NCI-H524 treated with DMSO at 0.1 percent for 48 hours (cell line): ENCODE data around the gene CYP2A7.
"Not testable (repeated sequence)": the region's sequence is repeated elsewhere in the genome, so short reads cannot be mapped to it uniquely, and the experiment has no call there.

Experiments
- DNase-seq: peaks from one replicate; lab custom pipeline; 2025; lab: John Stamatoyannopoulos, UW

The CYP2A7 gene

GRCh38 chr19:40882062-40882461, at the start of gene CYP2A7:
CYP2A7 (minus strand) TSS chr19:40882231; CDS start chr19:40882210, 21 bp downstream.
- DNase-seq = not testable (repeated sequence)

- not testable (repeated sequence) for DNase-seq
Measured at GRCh38 chr19:40930799-40931198, 48.8 kb upstream of the CYP2A7 start.

GRCh38 chr19:40929942-40930341, 47.9 kb upstream of the CYP2A7 start:
- DNase-seq = not testable (repeated sequence)

GRCh38 chr19:40928850-40929249, 46.8 kb upstream of the CYP2A7 start:
- DNase-seq = no peak

- no peak for DNase-seq
Measured at GRCh38 chr19:40927567-40927966, 45.5 kb upstream of the CYP2A7 start.

GRCh38 chr19:40926276-40926675, 44.2 kb upstream of the CYP2A7 start:
- DNase-seq = not testable (repeated sequence)

GRCh38 chr19:40923934-40924391, 41.9 kb upstream of the CYP2A7 start:
- no peak for DNase-seq

GRCh38 chr19:40922237-40923160, 40.5 kb upstream of the CYP2A7 start:
- not testable (repeated sequence) for DNase-seq

GRCh38 chr19:40921005-40921897, 39.2 kb upstream of the CYP2A7 start:
- no peak for DNase-seq

- no peak for DNase-seq
Measured at GRCh38 chr19:40920300-40921004, 38.4 kb upstream of the CYP2A7 start.

GRCh38 chr19:40919530-40920299, 37.7 kb upstream of the CYP2A7 start:
- not testable (repeated sequence) for DNase-seq

- DNase-seq = not testable (repeated sequence)
Measured at GRCh38 chr19:40918303-40918702, 36.3 kb upstream of the CYP2A7 start.

GRCh38 chr19:40908976-40909375, 26.9 kb upstream of the CYP2A7 start:
- no peak for DNase-seq

- no peak for DNase-seq
Measured at GRCh38 chr19:40907968-40908735, 26.1 kb upstream of the CYP2A7 start.

GRCh38 chr19:40906512-40906911, 24.5 kb upstream of the CYP2A7 start:
- DNase-seq = no peak

GRCh38 chr19:40904673-40905156, 22.7 kb upstream of the CYP2A7 start:
- not testable (repeated sequence) for DNase-seq

GRCh38 chr19:40901975-40902750, 20.1 kb upstream of the CYP2A7 start:
- DNase-seq = not testable (repeated sequence)

- not testable (repeated sequence) for DNase-seq
Measured at GRCh38 chr19:40900521-40900920, 18.5 kb upstream of the CYP2A7 start.

GRCh38 chr19:40899964-40900363, 17.9 kb upstream of the CYP2A7 start:
- not testable (repeated sequence) for DNase-seq
